Caco-2 (cell line): Measurements from ENCODE around the gene PHF20. TPM values are rescaled to one million over a fixed set of nuclear protein-coding genes. Genes with fewer than 3 reads are reported as not detected.
A peak's percentile ranks its signal among the peaks of the same experiment; 100 is the strongest.

Experiments used
- BruUV-seq: library from RNA; stranded (reverse); fragments of 400-500 nt; replicated peaks from 2 replicates; lab custom pipeline; 2021; lab: Mats Ljungman, UMichigan
- CTCF ChIA-PET: fragments of 300-600 bp; sonication (Branson Sonifier 250); formaldehyde crosslinking; loops from one replicate; lab custom pipeline; 2022; ENCODE audit warnings: antibody characterized with exemption; lab: Charles Lee
- POLR2A ChIA-PET: fragments of 300-600 bp; sonication (Branson Sonifier 250); formaldehyde crosslinking; loops from one replicate; lab custom pipeline; 2022; ENCODE audit warnings: antibody characterized with exemption; lab: Charles Lee
- DNase-seq, 2 experiments: peaks; one replicate each; pipeline versions ENCODE4 v3.0.0 to v3.0.0-alpha.2; 2020 to 2022
- H3K27me3 ChIP-seq: replicated peaks from 2 replicates; pipeline ENCODE4 v1.6.0; 2011; ENCODE audit warnings: low read length; ENCODE audit not compliant: control insufficient read depth, insufficient read depth
- H3K36me3 ChIP-seq: 2 replicates; pipeline ENCODE4 v1.5.1; 2011; ENCODE audit warnings: low read length; ENCODE audit not compliant: control insufficient read depth, insufficient read depth
- H3K4me1 ChIP-seq: fragments of 250-450 bp; sonication (Bioruptor Pico); 2 replicates; pipeline ENCODE4 v1.5.1; 2020; ENCODE audit warnings: mild to moderate bottlenecking
- H3K4me3 ChIP-seq: 2 replicates; pipeline ENCODE4 v1.5.1; 2011; ENCODE audit warnings: low read depth, mild to moderate bottlenecking, control low read depth, low read length
- H3K9me3 ChIP-seq: fragments of 250-450 bp; sonication (Bioruptor Pico); 2 replicates; pipeline ENCODE4 v1.5.1; 2020; ENCODE audit warnings: mild to moderate bottlenecking, moderate library complexity
- H3K27ac Mint-ChIP-seq: one replicate; pipeline ENCODE4 v1.8.0; 2022; ENCODE audit warnings: mixed read lengths; ENCODE audit not compliant: unreplicated experiment
- H3K27me3 Mint-ChIP-seq: one replicate; pipeline ENCODE4 v1.8.0; 2022; ENCODE audit warnings: mixed read lengths; ENCODE audit not compliant: insufficient read depth, unreplicated experiment
- H3K36me3 Mint-ChIP-seq: one replicate; pipeline ENCODE4 v1.8.0; 2022; ENCODE audit warnings: mild to moderate bottlenecking, mixed read lengths; ENCODE audit not compliant: insufficient read depth, unreplicated experiment
- H3K4me1 Mint-ChIP-seq: one replicate; pipeline ENCODE4 v1.8.0; 2022; ENCODE audit warnings: low read depth, mixed read lengths; ENCODE audit not compliant: unreplicated experiment
- H3K4me3 Mint-ChIP-seq: one replicate; pipeline ENCODE4 v1.8.0; 2022; ENCODE audit warnings: mild to moderate bottlenecking, moderate library complexity, mixed read lengths; ENCODE audit not compliant: unreplicated experiment
- H3K9me3 Mint-ChIP-seq: one replicate; pipeline ENCODE4 v1.8.0; 2022; ENCODE audit warnings: mixed read lengths; ENCODE audit not compliant: unreplicated experiment
- intact Hi-C: fragments of 100-400 bp; cut with micrococcal nuclease; formaldehyde crosslinking; loops from one replicate; pipeline ENCODE4 v1.10.0; 2022; ENCODE audit not compliant: unreplicated experiment
- total RNA-seq: library from RNA; stranded (reverse); gene quantifications from 2 replicates; pipeline ENCODE4 v1.2.3, GENCODE V29; 2022
- TF ChIP-seq, protein P1 (sequence below), 2 experiments: fragments of 200-600 bp in 1 of 2; IDR thresholded peaks; 1 replicate in 1 of 2; 2 replicates in 1 of 2; pipeline versions ENCODE4 v1.5.1 to v1.8.0; 2011 to 2022; ENCODE audit warnings: antibody characterized with exemption in 1 of 2, control low read depth in 1 of 2, inconsistent platforms in 1 of 2, low read depth in 1 of 2, low read length in 1 of 2, mild to moderate bottlenecking in 1 of 2, moderate library complexity in 1 of 2; ENCODE audit not compliant: insufficient read depth in 1 of 2, severe bottlenecking in 1 of 2, unreplicated experiment in 1 of 2

The PHF20 gene
- total RNA-seq, 1 experiment from 2014 or later, result 109 TPM

DNA sequence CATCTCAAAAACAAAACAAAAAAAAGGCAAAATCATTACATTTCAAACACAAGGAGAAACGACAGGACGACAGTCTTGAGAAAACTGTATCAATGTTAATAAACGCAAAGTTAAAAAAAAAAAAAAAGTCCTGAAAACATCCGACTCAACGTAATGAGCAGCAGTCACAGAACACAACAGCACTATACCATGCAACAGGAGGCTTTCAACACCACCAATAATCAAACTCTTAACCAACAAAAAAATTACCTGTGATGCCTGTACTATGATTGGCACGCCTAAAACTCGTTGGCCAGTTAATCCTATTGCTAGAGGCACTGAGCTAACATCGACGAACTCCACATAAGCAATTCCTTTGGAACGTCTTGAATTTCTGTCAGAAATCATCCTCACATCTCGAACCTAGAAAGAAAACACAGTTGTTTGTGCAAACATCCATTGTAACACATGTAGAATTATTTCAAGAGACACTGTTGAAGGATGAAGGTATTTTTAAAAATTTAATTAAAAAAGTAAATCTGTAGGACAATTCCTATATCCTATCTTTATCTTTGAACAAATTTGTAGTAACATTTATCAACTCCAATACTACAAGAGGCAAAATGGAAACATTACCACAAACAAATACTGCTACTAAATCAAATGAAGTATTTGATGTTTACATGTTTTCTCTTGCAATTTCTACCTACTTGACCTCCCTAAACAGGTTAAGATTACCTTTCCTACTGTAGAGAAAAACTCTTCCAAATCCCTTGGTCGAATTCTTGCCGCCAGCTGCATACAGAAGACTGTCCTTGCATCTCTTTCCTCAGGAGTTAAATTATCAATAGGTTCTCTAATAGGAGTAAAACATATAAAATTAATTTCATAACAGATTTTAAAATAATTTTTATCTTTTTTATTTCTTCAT lies 47.2 kb upstream of the PHF20 start:
- H3K9me3 ChIP-seq, result no peaks in the 10 kb centered on the region
- intact Hi-C loops, result no loop called here
- peaks cover 35% of the 10 kb centered on the region for H3K36me3 ChIP-seq
- Mint-ChIP-seq H3K9me3 (no peaks in the 10 kb centered on the region), H3K36me3 (peaks cover 100% of the 10 kb centered on the region), H3K4me1 (peaks cover 26% of the 10 kb centered on the region), H3K27ac (peak overlapping the region; percentile 42), H3K4me3 (no peak overlapping the region), H3K27me3 (no peaks in the 10 kb centered on the region)
- POLR2A ChIA-PET, result interaction anchor here (0.6 to 0.7 kb wide), 3 partner anchors 15 to 47 kb away, joined by 3 to 11 read pairs (median 4); partner anchors contain the start of gene PHF20
- H3K4me3 ChIP-seq, result no peak overlapping the region
- TF ChIP-seq, protein P1, sequence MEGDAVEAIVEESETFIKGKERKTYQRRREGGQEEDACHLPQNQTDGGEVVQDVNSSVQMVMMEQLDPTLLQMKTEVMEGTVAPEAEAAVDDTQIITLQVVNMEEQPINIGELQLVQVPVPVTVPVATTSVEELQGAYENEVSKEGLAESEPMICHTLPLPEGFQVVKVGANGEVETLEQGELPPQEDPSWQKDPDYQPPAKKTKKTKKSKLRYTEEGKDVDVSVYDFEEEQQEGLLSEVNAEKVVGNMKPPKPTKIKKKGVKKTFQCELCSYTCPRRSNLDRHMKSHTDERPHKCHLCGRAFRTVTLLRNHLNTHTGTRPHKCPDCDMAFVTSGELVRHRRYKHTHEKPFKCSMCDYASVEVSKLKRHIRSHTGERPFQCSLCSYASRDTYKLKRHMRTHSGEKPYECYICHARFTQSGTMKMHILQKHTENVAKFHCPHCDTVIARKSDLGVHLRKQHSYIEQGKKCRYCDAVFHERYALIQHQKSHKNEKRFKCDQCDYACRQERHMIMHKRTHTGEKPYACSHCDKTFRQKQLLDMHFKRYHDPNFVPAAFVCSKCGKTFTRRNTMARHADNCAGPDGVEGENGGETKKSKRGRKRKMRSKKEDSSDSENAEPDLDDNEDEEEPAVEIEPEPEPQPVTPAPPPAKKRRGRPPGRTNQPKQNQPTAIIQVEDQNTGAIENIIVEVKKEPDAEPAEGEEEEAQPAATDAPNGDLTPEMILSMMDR (IDR thresholded peaks at IDR 0.05; ENCODE audit: insufficient read depth in 1 of 2, low read depth in 1 of 2, low read length in 1 of 2, severe bottlenecking in 1 of 2, unreplicated experiment in 1 of 2), result no peak
- H3K4me1 ChIP-seq, result peaks cover 11% of the 10 kb centered on the region; the same call in 1 of the 2 replicates
- BruUV-seq, result no TSS peak
- H3K27me3 ChIP-seq, result no peaks in the 10 kb centered on the region
- peak in 1 of 2 experiments; percentile 5 for DNase-seq
- CTCF ChIA-PET, result interaction anchor here (0.6 to 1.0 kb wide), 2 partner anchors 16 to 17 kb away, joined by 3 read pairs; partner anchors contain the start of gene RBM39

- Histone ChIP-seq H3K9me3 (no peaks in the 10 kb centered on the region), H3K27me3 (no peaks in the 10 kb centered on the region), H3K4me3 (no peak overlapping the region), H3K4me1 (peaks cover 31% of the 10 kb centered on the region), H3K36me3 (peaks cover 24% of the 10 kb centered on the region)
- Mint-ChIP-seq H3K4me3 (peak overlapping the region; percentile 33), H3K27me3 (no peaks in the 10 kb centered on the region), H3K4me1 (peaks cover 38% of the 10 kb centered on the region), H3K27ac (peak overlapping the region; percentile 71), H3K36me3 (peaks cover 99% of the 10 kb centered on the region), H3K9me3 (no peaks in the 10 kb centered on the region)
- TF ChIP-seq, protein P1 (IDR thresholded peaks at IDR 0.05; ENCODE audit: insufficient read depth in 1 of 2, low read depth in 1 of 2, low read length in 1 of 2, severe bottlenecking in 1 of 2, unreplicated experiment in 1 of 2), result no peak
- intact Hi-C loops, result no loop called here
- ChIA-PET CTCF (interaction anchor here (0.7 kb wide), 1 partner anchor 109 kb away, joined by 4 read pairs; no protein-coding TSS in a partner anchor), POLR2A (interaction anchor here (0.7 to 3.0 kb wide), 2 partner anchors 8 to 15 kb away, joined by 6 to 28 read pairs; partner anchors contain the start of gene RBM39)
- DNase-seq, result peak; percentile 14 to 39
- BruUV-seq, result no TSS peak
These were observed 44.7 kb upstream of the PHF20 start for GRCh38 chr20:35726842-35727711.
